A549 (cell line): Measurements from ENCODE around the gene ASB2. TPM values are rescaled to one million over a fixed set of nuclear protein-coding genes. Genes with fewer than 3 reads are reported as not detected.

Experiments used
- ATAC-seq, 2 experiments: fragments of 200-7000 bp in 1 of 2; fragments of >200 bp in 1 of 2; cut with Nextera tagmentation in 1 of 2; cut with Tn5 transposase in 1 of 2; 3 replicates each; pipeline versions ENCODE4 v1.8.0 to v1.9.1; 2018 to 2020; ENCODE audit warnings: mild to moderate bottlenecking in 1 of 2, moderate library complexity in 1 of 2
- CTCF ChIA-PET: fragments of 300-600 bp; sonication (Branson Sonifier 250); formaldehyde crosslinking; extraction: SDS; loops from one replicate; lab custom pipeline; 2021; ENCODE audit warnings: antibody characterized with exemption, inconsistent platforms; lab: Yijun Ruan, JAX
- POLR2A ChIA-PET: fragments of 350-600 bp; formaldehyde crosslinking; extraction: SDS; loops from one replicate; lab custom pipeline; 2021; ENCODE audit warnings: antibody characterized with exemption, inconsistent platforms; lab: Yijun Ruan, JAX
- DNase-seq, 2 experiments: peaks; one replicate each; pipeline versions ENCODE4 v3.0.0 to v3.0.0-alpha.2; 2011 to 2016; ENCODE audit warnings: low read depth in 1 of 2, low spot score in 1 of 2
- FAIRE-seq: peaks from 2 replicates; lab custom pipeline; 2011; peaks lifted over from hg19 to GRCh38; lab: Jason Lieb, UNC
- H3K27ac ChIP-seq, 2 experiments: fragments of >200 bp; sonication (Bioruptor Twin); formaldehyde crosslinking; 3 replicates each; pipeline ENCODE4 v1.5.1; 2016 to 2017
- H3K4me1 ChIP-seq: fragments of >200 bp; sonication (Bioruptor Twin); formaldehyde crosslinking; 3 replicates; pipeline ENCODE4 v1.6.1; 2016
- H3K4me2 ChIP-seq: fragments of >200 bp; sonication (Bioruptor Twin); formaldehyde crosslinking; 3 replicates; pipeline ENCODE4 v1.6.1; 2016
- H3K4me3 ChIP-seq: fragments of >200 bp; sonication (Bioruptor Twin); formaldehyde crosslinking; 3 replicates; pipeline ENCODE4 v1.5.1; 2016
- H3K9me3 ChIP-seq: fragments of >200 bp; sonication (Bioruptor Twin); formaldehyde crosslinking; 3 replicates; pipeline ENCODE4 v1.6.1; 2016
- CHD2 ChIP-seq: fragments of 150-350 bp; IDR thresholded peaks from 2 replicates; pipeline ENCODE4 v1.6.1; 2014; ENCODE audit warnings: low read length; ENCODE audit not compliant: partially characterized antibody
- CHD4 ChIP-seq: fragments of 200-600 bp; sonication (generic); IDR thresholded peaks from 2 replicates; pipeline ENCODE4 v1.6.1; 2016; ENCODE audit warnings: antibody characterized with exemption, mild to moderate bottlenecking, borderline replicate concordance
- EHMT2 ChIP-seq: fragments of 200-600 bp; sonication (generic); IDR thresholded peaks from 2 replicates; pipeline ENCODE4 v1.6.1; 2016; ENCODE audit warnings: antibody characterized with exemption, low read depth, mild to moderate bottlenecking, moderate library complexity
- EP300 ChIP-seq, 2 experiments: fragments of >200 bp; sonication (Bioruptor Twin); formaldehyde crosslinking; IDR thresholded peaks; 2 replicates in 1 of 2; 3 replicates in 1 of 2; pipeline ENCODE4 v1.6.1; 2016 to 2017
- ESRRA ChIP-seq: fragments of 150-350 bp; IDR thresholded peaks from 2 replicates; pipeline ENCODE4 v1.6.1; 2014; ENCODE audit warnings: mild to moderate bottlenecking, low read length, borderline replicate concordance
- FOSB ChIP-seq: fragments of 250-450 bp; sonication (Bioruptor Pico); IDR thresholded peaks from 2 replicates; pipeline ENCODE4 v1.5.0; 2020; ENCODE audit warnings: mild to moderate bottlenecking, moderate library complexity
- FOXS1 ChIP-seq: fragments of 250-450 bp; sonication (Bioruptor Pico); IDR thresholded peaks from 2 replicates; pipeline ENCODE4 v1.5.0; 2020; ENCODE audit warnings: mild to moderate bottlenecking, moderate library complexity
- HDAC2 ChIP-seq: fragments of 200-600 bp; sonication (generic); IDR thresholded peaks from 2 replicates; pipeline ENCODE4 v1.6.1; 2016
- HOXA7 ChIP-seq: fragments of 250-450 bp; sonication (Bioruptor Pico); IDR thresholded peaks from 2 replicates; pipeline ENCODE4 v1.5.0; 2020; ENCODE audit warnings: mild to moderate bottlenecking, moderate library complexity
- JUN ChIP-seq, 2 experiments: fragments of >200 bp; sonication (Bioruptor Twin); formaldehyde crosslinking; IDR thresholded peaks; 2 replicates in 1 of 2; 3 replicates in 1 of 2; pipeline ENCODE4 v1.6.1; 2016 to 2017
- JUNB ChIP-seq: fragments of >200 bp; sonication (Bioruptor Twin); formaldehyde crosslinking; IDR thresholded peaks from 2 replicates; pipeline ENCODE4 v1.6.1; 2016
- KDM5A ChIP-seq: fragments of 200-600 bp; sonication (generic); IDR thresholded peaks from 2 replicates; pipeline ENCODE4 v1.6.1; 2016; ENCODE audit warnings: antibody characterized with exemption, mild to moderate bottlenecking
- MAX ChIP-seq: IDR thresholded peaks from 2 replicates; pipeline ENCODE4 v1.6.1; 2012
- MYC ChIP-seq: IDR thresholded peaks from 2 replicates; pipeline ENCODE4 v1.6.1; 2012; ENCODE audit warnings: mild to moderate bottlenecking, inconsistent platforms, low read length, improper control_type of control experiment, borderline replicate concordance
- NFE2L2 ChIP-seq: fragments of 150-350 bp; conservative IDR thresholded peaks from 2 replicates; pipeline ENCODE4 v1.6.1; 2014; ENCODE audit warnings: low read length
- NPAS2 ChIP-seq: fragments of 250-450 bp; sonication (Bioruptor Pico); IDR thresholded peaks from 2 replicates; pipeline ENCODE4 v1.8.0; 2022; ENCODE audit warnings: mild to moderate bottlenecking, moderate library complexity, borderline replicate concordance
- RCOR1 ChIP-seq: fragments of 150-350 bp; IDR thresholded peaks from 2 replicates; pipeline ENCODE4 v1.6.1; 2014; ENCODE audit warnings: antibody characterized with exemption, low read length, low read depth
- SMC3 ChIP-seq: fragments of >200 bp; sonication (Bioruptor Twin); formaldehyde crosslinking; IDR thresholded peaks from 3 replicates; pipeline ENCODE4 v1.6.1; 2018; ENCODE audit warnings: inconsistent platforms
- SREBF2 ChIP-seq: fragments of 450-650 bp; IDR thresholded peaks from 2 replicates; pipeline ENCODE4 v1.6.1; 2014; ENCODE audit warnings: mild to moderate bottlenecking, moderate library complexity
- USF2 ChIP-seq: fragments of 450-650 bp; IDR thresholded peaks from 2 replicates; pipeline ENCODE4 v1.6.1; 2014; ENCODE audit warnings: antibody characterized with exemption
- ZSCAN20 ChIP-seq: fragments of 250-450 bp; sonication (Bioruptor Pico); IDR thresholded peaks from 2 replicates; pipeline ENCODE4 v1.8.0; 2022; ENCODE audit warnings: mild to moderate bottlenecking, moderate library complexity
- WGBS: methylation state at CpG from one replicate; pipeline ENCODE4 v1.1.6; 2017; ENCODE audit errors: missing lambda C conversion rate; 5-methylcytosine and 5-hydroxymethylcytosine counted together
- polyA plus RNA-seq, 4 experiments: library from polyadenylated mRNA; depleted of rRNA in 3 of 4; stranded (reverse); fragments of >200 nt; fragmentation: RNase III in 1 of 4; extraction: RNeasy Plus Mini Kit Qiagen cat#74134 plus additional on column Dnase treatment in 1 of 4; gene quantifications; 2 replicates in 3 of 4; 3 replicates in 1 of 4; pipeline ENCODE4 v1.2.3, GENCODE V29; 2011 to 2017
- TF ChIP-seq, protein P1 (sequence below): fragments of >200 bp; sonication (Bioruptor Twin); formaldehyde crosslinking; IDR thresholded peaks from 3 replicates; pipeline ENCODE4 v1.5.1; 2016
- TF ChIP-seq, protein P2 (sequence below): fragments of 250-450 bp; sonication (Bioruptor Pico); IDR thresholded peaks from 2 replicates; pipeline ENCODE4 v1.5.0; 2020; ENCODE audit warnings: low read depth, mild to moderate bottlenecking, moderate library complexity

ASB2 gene
- polyA plus RNA-seq, 2 of the 4 experiments (the other 2 are of a cell fraction), result 0.03 to 0.10 TPM

DNA sequence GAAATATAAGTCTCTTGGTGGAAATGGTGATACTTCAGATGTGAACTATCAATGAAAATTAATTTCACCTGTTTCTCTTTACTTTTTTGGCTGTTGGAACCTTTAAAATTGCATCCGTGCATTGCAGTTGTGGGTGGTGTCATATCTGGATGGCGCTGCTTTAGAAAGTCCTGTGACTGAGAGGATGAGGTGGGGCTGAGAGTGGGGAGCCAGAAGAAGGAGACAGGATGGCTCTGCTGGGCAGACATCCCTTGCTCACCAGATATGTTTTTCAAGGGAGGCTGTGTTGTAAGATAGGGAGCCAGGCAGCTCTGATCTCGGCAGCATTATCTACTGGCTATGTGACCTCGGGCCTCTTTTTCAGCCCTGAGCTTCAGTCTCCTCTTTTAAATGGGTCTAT is 12.7 kb downstream of the ASB2 start:
- WGBS, result 88% methylated on average over 4 of the region's 4 CpGs
- no peak for TF ChIP-seq JUN (IDR thresholded peaks at IDR 0.05)
- TF ChIP-seq MAX, result no peak
- no peak for TF ChIP-seq CHD4
- no peak for TF ChIP-seq HDAC2
- TF ChIP-seq NFE2L2, result no peak
- no peak for TF ChIP-seq ESRRA
- no peak for TF ChIP-seq EP300 (IDR thresholded peaks at IDR 0.05)
- TF ChIP-seq EHMT2, result no peak
- TF ChIP-seq KDM5A, result no peak
- TF ChIP-seq, protein P1, sequence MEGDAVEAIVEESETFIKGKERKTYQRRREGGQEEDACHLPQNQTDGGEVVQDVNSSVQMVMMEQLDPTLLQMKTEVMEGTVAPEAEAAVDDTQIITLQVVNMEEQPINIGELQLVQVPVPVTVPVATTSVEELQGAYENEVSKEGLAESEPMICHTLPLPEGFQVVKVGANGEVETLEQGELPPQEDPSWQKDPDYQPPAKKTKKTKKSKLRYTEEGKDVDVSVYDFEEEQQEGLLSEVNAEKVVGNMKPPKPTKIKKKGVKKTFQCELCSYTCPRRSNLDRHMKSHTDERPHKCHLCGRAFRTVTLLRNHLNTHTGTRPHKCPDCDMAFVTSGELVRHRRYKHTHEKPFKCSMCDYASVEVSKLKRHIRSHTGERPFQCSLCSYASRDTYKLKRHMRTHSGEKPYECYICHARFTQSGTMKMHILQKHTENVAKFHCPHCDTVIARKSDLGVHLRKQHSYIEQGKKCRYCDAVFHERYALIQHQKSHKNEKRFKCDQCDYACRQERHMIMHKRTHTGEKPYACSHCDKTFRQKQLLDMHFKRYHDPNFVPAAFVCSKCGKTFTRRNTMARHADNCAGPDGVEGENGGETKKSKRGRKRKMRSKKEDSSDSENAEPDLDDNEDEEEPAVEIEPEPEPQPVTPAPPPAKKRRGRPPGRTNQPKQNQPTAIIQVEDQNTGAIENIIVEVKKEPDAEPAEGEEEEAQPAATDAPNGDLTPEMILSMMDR, result no peak
- TF ChIP-seq, protein P2, sequence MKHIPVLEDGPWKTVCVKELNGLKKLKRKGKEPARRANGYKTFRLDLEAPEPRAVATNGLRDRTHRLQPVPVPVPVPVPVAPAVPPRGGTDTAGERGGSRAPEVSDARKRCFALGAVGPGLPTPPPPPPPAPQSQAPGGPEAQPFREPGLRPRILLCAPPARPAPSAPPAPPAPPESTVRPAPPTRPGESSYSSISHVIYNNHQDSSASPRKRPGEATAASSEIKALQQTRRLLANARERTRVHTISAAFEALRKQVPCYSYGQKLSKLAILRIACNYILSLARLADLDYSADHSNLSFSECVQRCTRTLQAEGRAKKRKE, result no peak
- no peak for TF ChIP-seq SREBF2
- ChIA-PET POLR2A (no interaction called here), CTCF (interaction anchor here (0.7 to 25.8 kb wide), 4 partner anchors 10 to 42 kb away, joined by 3 to 601 read pairs (median 3); no protein-coding TSS in a partner anchor)
- no peak for DNase-seq
- Histone ChIP-seq H3K4me2 (no peak overlapping the region), H3K27ac (no peak overlapping the region; a peak in 1 of 6 replicates), H3K4me3 (no peak overlapping the region), H3K9me3 (no peaks in the 10 kb centered on the region), H3K4me1 (peaks cover 30% of the 10 kb centered on the region)
- no peak for ATAC-seq
- no peak for FAIRE-seq

DNA sequence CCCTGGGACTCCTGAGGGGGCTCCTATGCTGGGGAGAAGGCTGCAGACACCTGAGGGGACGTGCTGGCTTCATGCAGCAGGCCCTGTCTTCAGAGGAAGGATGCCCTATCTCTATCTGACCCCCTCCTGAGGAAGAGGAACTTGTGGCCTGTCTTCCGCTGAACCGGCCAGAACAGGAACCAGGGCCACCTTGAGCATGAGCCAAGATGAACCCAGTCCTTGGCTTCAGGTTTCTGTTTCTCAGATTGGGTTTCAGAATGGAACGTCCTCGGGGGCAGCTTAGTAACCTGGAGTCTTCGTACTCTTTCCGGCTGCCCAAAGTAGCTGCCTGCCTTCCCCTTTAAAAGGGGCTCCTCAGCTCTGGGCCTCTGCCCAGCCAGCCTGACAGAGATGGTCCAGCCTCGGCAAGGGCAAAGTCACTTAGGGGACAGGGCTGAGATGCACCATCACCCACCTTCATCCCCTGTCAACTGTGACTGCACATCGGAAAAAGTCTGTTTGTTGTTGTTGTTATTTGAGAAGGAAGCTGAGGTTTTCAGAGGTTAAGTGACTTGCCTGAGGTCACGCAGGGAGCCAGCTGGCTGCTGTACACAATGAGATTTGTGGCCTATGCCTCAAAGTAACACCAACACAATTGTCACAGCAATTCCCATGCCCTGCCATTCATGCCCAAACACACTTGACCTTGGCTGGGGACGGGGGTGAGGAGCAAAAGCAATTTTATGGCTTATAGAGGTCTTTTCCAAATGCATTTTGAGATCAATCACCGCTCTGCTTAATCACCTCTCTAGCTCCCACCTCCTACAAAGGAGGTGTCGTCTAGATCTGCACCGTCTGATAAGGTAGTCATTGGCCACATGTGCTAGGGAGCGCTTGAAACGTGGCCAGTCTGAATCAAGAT is 13.4 kb downstream of the ASB2 start:
- Histone ChIP-seq H3K4me2 (no peak overlapping the region), H3K4me3 (no peak overlapping the region), H3K4me1 (peaks cover 35% of the 10 kb centered on the region)
- no peak for DNase-seq
- 82% methylated on average over 16 of the region's 16 CpGs for WGBS
- no peak for TF ChIP-seq ZSCAN20 (CRISPR knock-in tag)
- TF ChIP-seq JUNB, result no peak
- TF ChIP-seq, all 56 proteins: peak for 0
- ChIA-PET CTCF (interaction anchor here (0.7 to 25.8 kb wide), 4 partner anchors 10 to 43 kb away, joined by 3 to 601 read pairs (median 3); no protein-coding TSS in a partner anchor), POLR2A (no interaction called here)
- H3K9me3 ChIP-seq, result no peaks in the 10 kb centered on the region
- H3K27ac ChIP-seq, result 0 out of 6 replicates have a peak overlapping the region, but pooled peaks of 1 of the 2 experiments have one; percentile 24
- FAIRE-seq (no peak), ATAC-seq (no peak)

- H3K9me3 ChIP-seq, result no peaks in the 10 kb centered on the region
- ChIA-PET CTCF (interaction anchor here (1.5 to 25.8 kb wide), 3 partner anchors 9 to 219 kb away, joined by 5 to 601 read pairs (median 10); no protein-coding TSS in a partner anchor), POLR2A (no interaction called here)
- TF ChIP-seq FOSB (CRISPR knock-in tag) (no peak), MYC (no peak), NFE2L2 (no peak), CHD2 (no peak), EP300 (IDR thresholded peaks at IDR 0.05) (no peak), RCOR1 (no peak), JUNB (no peak), NPAS2 (CRISPR knock-in tag) (no peak), USF2 (no peak), SMC3 (no peak), HOXA7 (CRISPR knock-in tag) (no peak), HDAC2 (no peak), FOXS1 (no peak)
- ATAC-seq (no peak), FAIRE-seq (no peak), DNase-seq (no peak)
- H3K4me2 ChIP-seq, result no peak overlapping the region
- no peak overlapping the region for H3K4me3 ChIP-seq
- 92% methylated on average over 8 of the region's 8 CpGs for WGBS
- peaks cover 35% of the 10 kb centered on the region for H3K4me1 ChIP-seq
- peak overlapping the region in 1 of 2 experiments; percentile 36; a peak in 2 of 6 replicates for H3K27ac ChIP-seq
Observed at GRCh38 chr14:93961620-93962019, 14.8 kb downstream of the ASB2 start.
